ENCODE results near the gene SMYD3. TPM values are rescaled to one million over a fixed set of nuclear protein-coding genes. Genes with fewer than 3 reads are reported as not detected.
"Not testable (repeated sequence)": the region's sequence is repeated elsewhere in the genome, so short reads cannot be mapped to it uniquely, and the experiment has no call there.

Gene SMYD3
- total RNA-seq, 1 experiment from 2014 or later: 33.4 TPM

GRCh38 chr1:246078126-246078887 is 428.8 kb downstream of the SMYD3 start:
- in situ Hi-C loops (cut with HindIII; ENCODE audit: low pct_unique_long_range_greater_than_20kb, low sequenced_read_pairs): no loop called here
- no peak for DNase-seq (ENCODE audit: low read depth, low spot score)

GRCh38 chr1:246077476-246077875 is 429.6 kb downstream of the SMYD3 start:
- DNase-seq (ENCODE audit: low read depth, low spot score): no peak
- in situ Hi-C loops (cut with HindIII; ENCODE audit: low pct_unique_long_range_greater_than_20kb, low sequenced_read_pairs): no loop called here

GRCh38 chr1:246074421-246074820 is 432.7 kb downstream of the SMYD3 start:
- in situ Hi-C loops (cut with HindIII; ENCODE audit: low pct_unique_long_range_greater_than_20kb, low sequenced_read_pairs): no loop called here
- no peak for DNase-seq (ENCODE audit: low read depth, low spot score)

- DNase-seq (ENCODE audit: low read depth, low spot score): no peak
- in situ Hi-C loops (cut with HindIII; ENCODE audit: low pct_unique_long_range_greater_than_20kb, low sequenced_read_pairs): no loop called here
These were observed 434.6 kb downstream of the SMYD3 start for GRCh38 chr1:246072456-246072955.

- DNase-seq (ENCODE audit: low read depth, low spot score); in situ Hi-C loops (cut with HindIII; ENCODE audit: low pct_unique_long_range_greater_than_20kb, low sequenced_read_pairs): not testable (repeated sequence)
These were observed 435.1 kb downstream of the SMYD3 start for GRCh38 chr1:246071981-246072380.

GRCh38 chr1:246071561-246071960 is 435.5 kb downstream of the SMYD3 start:
- DNase-seq (ENCODE audit: low read depth, low spot score); in situ Hi-C loops (cut with HindIII; ENCODE audit: low pct_unique_long_range_greater_than_20kb, low sequenced_read_pairs): not testable (repeated sequence)

- DNase-seq (ENCODE audit: low read depth, low spot score): no peak
- in situ Hi-C loops (cut with HindIII; ENCODE audit: low pct_unique_long_range_greater_than_20kb, low sequenced_read_pairs): no loop called here
These were observed 437.5 kb downstream of the SMYD3 start for GRCh38 chr1:246069581-246069980.

GRCh38 chr1:246068619-246069509 is 438.2 kb downstream of the SMYD3 start:
- in situ Hi-C loops (cut with HindIII; ENCODE audit: low pct_unique_long_range_greater_than_20kb, low sequenced_read_pairs): no loop called here
- no peak for DNase-seq (ENCODE audit: low read depth, low spot score)

GRCh38 chr1:246068217-246068512 is 438.9 kb downstream of the SMYD3 start:
- DNase-seq (ENCODE audit: low read depth, low spot score): no peak
- in situ Hi-C loops (cut with HindIII; ENCODE audit: low pct_unique_long_range_greater_than_20kb, low sequenced_read_pairs): no loop called here

GRCh38 chr1:246067432-246068216 is 439.5 kb downstream of the SMYD3 start:
- peak; percentile 94 for DNase-seq (ENCODE audit: low read depth, low spot score)
- in situ Hi-C loops (cut with HindIII; ENCODE audit: low pct_unique_long_range_greater_than_20kb, low sequenced_read_pairs): no loop called here

GRCh38 chr1:246066573-246066972 is 440.5 kb downstream of the SMYD3 start:
- DNase-seq (ENCODE audit: low read depth, low spot score): no peak
- in situ Hi-C loops (cut with HindIII; ENCODE audit: low pct_unique_long_range_greater_than_20kb, low sequenced_read_pairs): no loop called here

GRCh38 chr1:246065592-246065991 is 441.5 kb downstream of the SMYD3 start:
- in situ Hi-C loops (cut with HindIII; ENCODE audit: low pct_unique_long_range_greater_than_20kb, low sequenced_read_pairs): no loop called here
- no peak for DNase-seq (ENCODE audit: low read depth, low spot score)

GRCh38 chr1:246064891-246065290 is 442.2 kb downstream of the SMYD3 start:
- DNase-seq (ENCODE audit: low read depth, low spot score): peak; percentile 63
- in situ Hi-C loops (cut with HindIII; ENCODE audit: low pct_unique_long_range_greater_than_20kb, low sequenced_read_pairs): no loop called here

- DNase-seq (ENCODE audit: low read depth, low spot score): no peak
- in situ Hi-C loops (cut with HindIII; ENCODE audit: low pct_unique_long_range_greater_than_20kb, low sequenced_read_pairs): no loop called here
These were observed 444.0 kb downstream of the SMYD3 start for GRCh38 chr1:246063013-246063616.

- no peak for DNase-seq (ENCODE audit: low read depth, low spot score)
These were observed 448.6 kb downstream of the SMYD3 start for GRCh38 chr1:246058466-246058865.

GRCh38 chr1:246052603-246053002 is 454.5 kb downstream of the SMYD3 start:
- DNase-seq (ENCODE audit: low read depth, low spot score): no peak
- in situ Hi-C loops (cut with HindIII; ENCODE audit: low pct_unique_long_range_greater_than_20kb, low sequenced_read_pairs): no loop called here

More at GRCh38 chr1:246058466-246058865, 448.6 kb downstream of the SMYD3 start:
- in situ Hi-C loops (cut with HindIII; ENCODE audit: low pct_unique_long_range_greater_than_20kb, low sequenced_read_pairs): no loop called here

- in situ Hi-C loops (cut with HindIII; ENCODE audit: low pct_unique_long_range_greater_than_20kb, low sequenced_read_pairs): no loop called here
- no peak for DNase-seq (ENCODE audit: low read depth, low spot score)
These were observed 455.1 kb downstream of the SMYD3 start for GRCh38 chr1:246051909-246052518.
